ENCODE measurements around the gene LRBA. TPM values are rescaled to one million over a fixed set of nuclear protein-coding genes. Genes with fewer than 3 reads are reported as not detected.
"Not testable (repeated sequence)": the region's sequence is repeated elsewhere in the genome, so short reads cannot be mapped to it uniquely, and the experiment has no call there.

Gene LRBA
- total and polyA plus RNA-seq, 4 donors = 11.8 to 149 (median 34.2) TPM

DNA sequence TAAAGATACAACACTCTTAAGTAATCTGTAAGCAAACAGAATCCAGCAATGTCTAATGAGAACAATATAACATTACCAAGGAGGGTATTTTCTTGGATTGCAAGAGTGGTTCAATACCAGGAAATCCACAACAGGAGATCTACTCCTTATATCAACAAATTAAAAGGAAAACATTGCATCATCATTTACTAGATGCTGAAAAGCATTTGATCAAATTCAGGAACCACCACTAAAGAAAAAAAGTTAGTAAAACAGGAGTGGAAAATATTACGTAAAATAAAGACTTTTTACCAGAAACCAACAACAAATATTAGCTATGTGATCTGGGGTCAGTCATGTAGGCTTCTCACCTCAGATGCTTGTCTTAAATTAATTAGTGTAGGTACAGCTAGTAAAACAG is 499.9 kb downstream of the LRBA start:
- Histone ChIP-seq H3K4me3 (no peak overlapping the region), H3K9ac (ENCODE audit: insufficient read depth in 1 of 2, low read length in 2 of 2) (no peak overlapping the region), H3K27me3 (ENCODE audit: control insufficient read depth in 3 of 3, insufficient read depth in 3 of 3, low read length in 2 of 3) (no peaks in the 10 kb centered on the region), H3K9me3 (ENCODE audit: control insufficient read depth in 4 of 4, insufficient read depth in 3 of 4, low read length in 3 of 4) (no peaks in the 10 kb centered on the region), H3K27ac (ENCODE audit: low read depth in 1 of 2, low read length in 1 of 2) (no peak overlapping the region), H3K36me3 (ENCODE audit: control insufficient read depth in 4 of 4, insufficient read depth in 4 of 4, low read length in 4 of 4) (no peaks in the 10 kb centered on the region), H3K4me1 (ENCODE audit: control insufficient read depth in 5 of 5, insufficient read depth in 5 of 5, low read length in 5 of 5) (peaks cover 0 to 1% (median 0%) of the 10 kb centered on the region in 5 donors)
- DNase-seq (no peak), ATAC-seq (ENCODE audit: insufficient read depth, low FRiP score) (no peak)
- TF ChIP-seq, protein P1, sequence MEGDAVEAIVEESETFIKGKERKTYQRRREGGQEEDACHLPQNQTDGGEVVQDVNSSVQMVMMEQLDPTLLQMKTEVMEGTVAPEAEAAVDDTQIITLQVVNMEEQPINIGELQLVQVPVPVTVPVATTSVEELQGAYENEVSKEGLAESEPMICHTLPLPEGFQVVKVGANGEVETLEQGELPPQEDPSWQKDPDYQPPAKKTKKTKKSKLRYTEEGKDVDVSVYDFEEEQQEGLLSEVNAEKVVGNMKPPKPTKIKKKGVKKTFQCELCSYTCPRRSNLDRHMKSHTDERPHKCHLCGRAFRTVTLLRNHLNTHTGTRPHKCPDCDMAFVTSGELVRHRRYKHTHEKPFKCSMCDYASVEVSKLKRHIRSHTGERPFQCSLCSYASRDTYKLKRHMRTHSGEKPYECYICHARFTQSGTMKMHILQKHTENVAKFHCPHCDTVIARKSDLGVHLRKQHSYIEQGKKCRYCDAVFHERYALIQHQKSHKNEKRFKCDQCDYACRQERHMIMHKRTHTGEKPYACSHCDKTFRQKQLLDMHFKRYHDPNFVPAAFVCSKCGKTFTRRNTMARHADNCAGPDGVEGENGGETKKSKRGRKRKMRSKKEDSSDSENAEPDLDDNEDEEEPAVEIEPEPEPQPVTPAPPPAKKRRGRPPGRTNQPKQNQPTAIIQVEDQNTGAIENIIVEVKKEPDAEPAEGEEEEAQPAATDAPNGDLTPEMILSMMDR (IDR thresholded peaks at IDR 0.05; ENCODE audit: control extremely low read depth, extremely low read depth) = no peak
- WGBS, 2 donors = 63 to 86% methylated on average over 1 of the region's 1 CpG

- peaks cover 0 to 1% (median 0%) of the 10 kb centered on the region in 5 donors for H3K4me1 ChIP-seq (ENCODE audit: control insufficient read depth in 5 of 5, insufficient read depth in 5 of 5, low read length in 5 of 5)
- no peak overlapping the region for H3K9ac ChIP-seq (ENCODE audit: insufficient read depth in 1 of 2, low read length in 2 of 2)
- WGBS, 2 donors = 82 to 92% methylated on average over 6 of the region's 6 CpGs
- DNase-seq (no peak), ATAC-seq (ENCODE audit: insufficient read depth, low FRiP score) (no peak)
- H3K36me3 ChIP-seq (ENCODE audit: control insufficient read depth in 4 of 4, insufficient read depth in 4 of 4, low read length in 4 of 4) = no peaks in the 10 kb centered on the region
- TF ChIP-seq, protein P1 (IDR thresholded peaks at IDR 0.05; ENCODE audit: control extremely low read depth, extremely low read depth) = no peak
- H3K27me3 ChIP-seq (ENCODE audit: control insufficient read depth in 3 of 3, insufficient read depth in 3 of 3, low read length in 2 of 3) = no peaks in the 10 kb centered on the region
- H3K27ac ChIP-seq (ENCODE audit: low read depth in 1 of 2, low read length in 1 of 2) = no peak overlapping the region
- H3K9me3 ChIP-seq (ENCODE audit: control insufficient read depth in 4 of 4, insufficient read depth in 3 of 4, low read length in 3 of 4) = no peaks in the 10 kb centered on the region
- H3K4me3 ChIP-seq = no peak overlapping the region
Observed at GRCh38 chr4:150514709-150515108, 500.4 kb downstream of the LRBA start.

GRCh38 chr4:150510176-150510865 is 504.8 kb downstream of the LRBA start:
- TF ChIP-seq, protein P1 (IDR thresholded peaks at IDR 0.05; ENCODE audit: control extremely low read depth, extremely low read depth) = no peak
- no peak overlapping the region for H3K9ac ChIP-seq (ENCODE audit: insufficient read depth in 1 of 2, low read length in 2 of 2)
- no peaks in the 10 kb centered on the region for H3K27me3 ChIP-seq (ENCODE audit: control insufficient read depth in 3 of 3, insufficient read depth in 3 of 3, low read length in 2 of 3)
- DNase-seq (peak in 2 of 3 donors; percentile 4 to 37), ATAC-seq (ENCODE audit: insufficient read depth, low FRiP score) (peak; percentile 11)
- H3K4me1 ChIP-seq (ENCODE audit: control insufficient read depth in 5 of 5, insufficient read depth in 5 of 5, low read length in 5 of 5) = peaks cover 0 to 1% (median 0%) of the 10 kb centered on the region in 5 donors
- no peaks in the 10 kb centered on the region for H3K36me3 ChIP-seq (ENCODE audit: control insufficient read depth in 4 of 4, insufficient read depth in 4 of 4, low read length in 4 of 4)
- no peak overlapping the region for H3K4me3 ChIP-seq
- no peak overlapping the region for H3K27ac ChIP-seq (ENCODE audit: low read depth in 1 of 2, low read length in 1 of 2)
- WGBS, 2 donors = 63 to 74% methylated on average over 6 of the region's 6 CpGs
- no peaks in the 10 kb centered on the region for H3K9me3 ChIP-seq (ENCODE audit: control insufficient read depth in 4 of 4, insufficient read depth in 3 of 4, low read length in 3 of 4)

GRCh38 chr4:150507656-150508055 is 507.4 kb downstream of the LRBA start:
- ATAC-seq (ENCODE audit: insufficient read depth, low FRiP score); H3K9ac ChIP-seq (ENCODE audit: insufficient read depth in 1 of 2, low read length in 2 of 2); H3K4me3 ChIP-seq; H3K36me3 ChIP-seq (ENCODE audit: control insufficient read depth in 4 of 4, insufficient read depth in 4 of 4, low read length in 4 of 4); H3K27ac ChIP-seq (ENCODE audit: low read depth in 1 of 2, low read length in 1 of 2); H3K27me3 ChIP-seq (ENCODE audit: control insufficient read depth in 3 of 3, insufficient read depth in 3 of 3, low read length in 2 of 3); H3K4me1 ChIP-seq (ENCODE audit: control insufficient read depth in 5 of 5, insufficient read depth in 5 of 5, low read length in 5 of 5); H3K9me3 ChIP-seq (ENCODE audit: control insufficient read depth in 4 of 4, insufficient read depth in 3 of 4, low read length in 3 of 4); DNase-seq: not testable (repeated sequence)
- WGBS, 2 donors = 97 to 99% methylated on average over 3 of the region's 3 CpGs
